ENCODE data around the gene MRPS35.

Gene MRPS35

GRCh38 chr12:27693403-27693802 lies 17.2 kb upstream of the MRPS35 start:
- DNase-seq (ENCODE audit: low spot score in 2 of 2) (no peak), ATAC-seq (ENCODE audit: low read depth) (no peak)
- H3K4me3 Mint-ChIP-seq: no peak overlapping the region
- no peak overlapping the region for H3K27ac Mint-ChIP-seq
- H3K27me3 Mint-ChIP-seq: peaks cover 7% of the 10 kb centered on the region
- no peaks in the 10 kb centered on the region for H3K9me3 Mint-ChIP-seq
- peaks cover 3% of the 10 kb centered on the region for H3K4me1 Mint-ChIP-seq
- H3K36me3 Mint-ChIP-seq: peaks cover 1% of the 10 kb centered on the region

- Mint-ChIP-seq H3K4me3 (no peak overlapping the region), H3K4me1 (no peaks in the 10 kb centered on the region), H3K36me3 (peaks cover 1% of the 10 kb centered on the region), H3K27me3 (peaks cover 6% of the 10 kb centered on the region), H3K9me3 (no peaks in the 10 kb centered on the region), H3K27ac (no peak overlapping the region)
- DNase-seq (ENCODE audit: low spot score in 2 of 2) (no peak), ATAC-seq (ENCODE audit: low read depth) (no peak)
Observed at GRCh38 chr12:27695556-27696292, 14.9 kb upstream of the MRPS35 start.

GRCh38 chr12:27696293-27696652 lies 14.4 kb upstream of the MRPS35 start, which contains the start of gene REP15:
TSS of gene REP15 (plus strand) at chr12:27696447. CDS start at chr12:27696563, 116 bp downstream.
- peaks cover 1% of the 10 kb centered on the region for H3K36me3 Mint-ChIP-seq
- no peaks in the 10 kb centered on the region for H3K9me3 Mint-ChIP-seq
- H3K4me3 Mint-ChIP-seq: no peak within 1 kb of the TSS
- H3K27ac Mint-ChIP-seq: no peak within 1 kb of the TSS
- no peak for ATAC-seq (ENCODE audit: low read depth)
- H3K4me1 Mint-ChIP-seq: no peaks in the 10 kb centered on the region
- DNase-seq (ENCODE audit: low spot score in 2 of 2): no peak
- H3K27me3 Mint-ChIP-seq: peaks cover 8% of the 10 kb centered on the region

GRCh38 chr12:27696864-27697564 lies 13.6 kb upstream of the MRPS35 start:
- H3K4me1 Mint-ChIP-seq: no peaks in the 10 kb centered on the region
- H3K36me3 Mint-ChIP-seq: peaks cover 1% of the 10 kb centered on the region
- no peaks in the 10 kb centered on the region for H3K9me3 Mint-ChIP-seq
- H3K27ac Mint-ChIP-seq: no peak overlapping the region
- H3K27me3 Mint-ChIP-seq: peaks cover 9% of the 10 kb centered on the region
- DNase-seq (ENCODE audit: low spot score in 2 of 2): no peak
- ATAC-seq (ENCODE audit: low read depth): no peak
- H3K4me3 Mint-ChIP-seq: no peak overlapping the region

- H3K27me3 Mint-ChIP-seq: peaks cover 5% of the 10 kb centered on the region
- H3K9me3 Mint-ChIP-seq: no peaks in the 10 kb centered on the region
- ATAC-seq (ENCODE audit: low read depth): peak; percentile 93
- DNase-seq (ENCODE audit: low spot score in 2 of 2): peak; percentile 52 to 55
- no peaks in the 10 kb centered on the region for H3K36me3 Mint-ChIP-seq
- H3K4me1 Mint-ChIP-seq: no peaks in the 10 kb centered on the region
- H3K4me3 Mint-ChIP-seq: no peak overlapping the region
- no peak overlapping the region for H3K27ac Mint-ChIP-seq
Observed at GRCh38 chr12:27703720-27704452, 6.7 kb upstream of the MRPS35 start.

- Mint-ChIP-seq H3K9me3 (no peaks in the 10 kb centered on the region), H3K27me3 (peaks cover 4% of the 10 kb centered on the region), H3K36me3 (no peaks in the 10 kb centered on the region), H3K4me3 (no peak overlapping the region), H3K27ac (no peak overlapping the region), H3K4me1 (no peaks in the 10 kb centered on the region)
- ATAC-seq (ENCODE audit: low read depth) (no peak), DNase-seq (ENCODE audit: low spot score in 2 of 2) (no peak)
Observed at GRCh38 chr12:27705263-27705662, 5.4 kb upstream of the MRPS35 start.

- ATAC-seq (ENCODE audit: low read depth): no peak
- Mint-ChIP-seq H3K9me3 (no peaks in the 10 kb centered on the region), H3K4me1 (peaks cover 13% of the 10 kb centered on the region), H3K27ac (no peak overlapping the region), H3K4me3 (no peak overlapping the region), H3K36me3 (no peaks in the 10 kb centered on the region), H3K27me3 (no peaks in the 10 kb centered on the region)
- no peak for DNase-seq (ENCODE audit: low spot score in 2 of 2)
Observed at GRCh38 chr12:27707216-27707615, 3.4 kb upstream of the MRPS35 start.

GRCh38 chr12:27709212-27709931 lies 1.3 kb upstream of the MRPS35 start:
- Mint-ChIP-seq H3K4me3 (peak overlapping the region; percentile 96), H3K27ac (no peak overlapping the region), H3K4me1 (peaks cover 21% of the 10 kb centered on the region), H3K9me3 (no peaks in the 10 kb centered on the region), H3K36me3 (peaks cover 1% of the 10 kb centered on the region), H3K27me3 (no peaks in the 10 kb centered on the region)
- DNase-seq (ENCODE audit: low spot score in 2 of 2) (no peak), ATAC-seq (ENCODE audit: low read depth) (no peak)

- Mint-ChIP-seq H3K36me3 (peaks cover 1% of the 10 kb centered on the region), H3K9me3 (no peaks in the 10 kb centered on the region), H3K27me3 (no peaks in the 10 kb centered on the region), H3K4me1 (peaks cover 21% of the 10 kb centered on the region), H3K27ac (peak overlapping the region; percentile 95), H3K4me3 (peak overlapping the region; percentile 96)
- DNase-seq (ENCODE audit: low spot score in 2 of 2): no peak
- peak; percentile 25 for ATAC-seq (ENCODE audit: low read depth)
Observed at GRCh38 chr12:27709932-27710591, 570 bp upstream of the MRPS35 start.

- ATAC-seq (ENCODE audit: low read depth) (no peak), DNase-seq (ENCODE audit: low spot score in 2 of 2) (no peak)
- Mint-ChIP-seq H3K27ac (peak overlapping the region; percentile 95), H3K36me3 (peaks cover 1% of the 10 kb centered on the region), H3K9me3 (no peaks in the 10 kb centered on the region), H3K27me3 (no peaks in the 10 kb centered on the region), H3K4me1 (peaks cover 21% of the 10 kb centered on the region), H3K4me3 (peak overlapping the region; percentile 96)
Observed at GRCh38 chr12:27711317-27711682, 668 bp downstream of the MRPS35 start.

- DNase-seq (ENCODE audit: low spot score in 2 of 2) (no peak), ATAC-seq (ENCODE audit: low read depth) (no peak)
- peak overlapping the region; percentile 95 for H3K27ac Mint-ChIP-seq
- H3K4me1 Mint-ChIP-seq: peaks cover 21% of the 10 kb centered on the region
- H3K36me3 Mint-ChIP-seq: peaks cover 3% of the 10 kb centered on the region
- H3K27me3 Mint-ChIP-seq: no peaks in the 10 kb centered on the region
- H3K9me3 Mint-ChIP-seq: no peaks in the 10 kb centered on the region
- H3K4me3 Mint-ChIP-seq: peak overlapping the region; percentile 15
Observed at GRCh38 chr12:27711967-27712366, 1.3 kb downstream of the MRPS35 start.

GRCh38 chr12:27723212-27723611 lies 12.6 kb downstream of the MRPS35 start:
- Mint-ChIP-seq H3K9me3 (no peaks in the 10 kb centered on the region), H3K4me3 (no peak overlapping the region), H3K27ac (peak overlapping the region; percentile 28), H3K36me3 (peaks cover 7% of the 10 kb centered on the region), H3K27me3 (no peaks in the 10 kb centered on the region), H3K4me1 (no peaks in the 10 kb centered on the region)
- no peak for ATAC-seq (ENCODE audit: low read depth)
- no peak for DNase-seq (ENCODE audit: low spot score in 2 of 2)

GRCh38 chr12:27730097-27730588 lies 19.5 kb downstream of the MRPS35 start:
- ATAC-seq (ENCODE audit: low read depth) (no peak), DNase-seq (ENCODE audit: low spot score in 2 of 2) (no peak)
- H3K4me3 Mint-ChIP-seq: no peak overlapping the region
- H3K27ac Mint-ChIP-seq: no peak overlapping the region
- peaks cover 9% of the 10 kb centered on the region for H3K36me3 Mint-ChIP-seq
- H3K4me1 Mint-ChIP-seq: no peaks in the 10 kb centered on the region
- H3K27me3 Mint-ChIP-seq: no peaks in the 10 kb centered on the region
- H3K9me3 Mint-ChIP-seq: no peaks in the 10 kb centered on the region
